Karpas-422 (cell line): ENCODE results near the gene GTPBP6. TPM values are rescaled to one million over a fixed set of nuclear protein-coding genes. Genes with fewer than 3 reads are reported as not detected.
"Not testable (repeated sequence)": the region's sequence is repeated elsewhere in the genome, so short reads cannot be mapped to it uniquely, and the experiment has no call there.

Source experiments
- DNase-seq: peaks from one replicate; pipeline ENCODE4 v3.0.0-alpha.2; 2015
- H2AFZ ChIP-seq: fragments of 200-600 bp; sonication (generic); 2 replicates; pipeline ENCODE4 v1.6.1; 2014; ENCODE audit warnings: antibody characterized with exemption, low read length, mixed read lengths
- H3K27ac ChIP-seq: fragments of 200-600 bp; sonication (generic); 2 replicates; pipeline ENCODE4 v1.5.1; 2014; ENCODE audit warnings: mild to moderate bottlenecking, low read length, moderate library complexity
- H3K27me3 ChIP-seq: fragments of 200-600 bp; sonication (generic); 2 replicates; pipeline ENCODE4 v1.6.1; 2014; ENCODE audit warnings: low read length, mixed read lengths
- H3K36me3 ChIP-seq: fragments of 200-600 bp; sonication (generic); 2 replicates; pipeline ENCODE4 v1.6.1; 2014; ENCODE audit warnings: low read length, mixed read lengths; ENCODE audit not compliant: insufficient read depth
- H3K4me1 ChIP-seq: fragments of 200-600 bp; sonication (generic); 2 replicates; pipeline ENCODE4 v1.6.1; 2014; ENCODE audit warnings: mild to moderate bottlenecking, low read length, mixed read lengths
- H3K4me2 ChIP-seq: fragments of 200-600 bp; sonication (generic); 2 replicates; pipeline ENCODE4 v1.6.1; 2014; ENCODE audit warnings: low read length, low read depth, mild to moderate bottlenecking; ENCODE audit not compliant: poor library complexity, severe bottlenecking
- H3K4me3 ChIP-seq: fragments of 200-600 bp; sonication (generic); 2 replicates; pipeline ENCODE4 v1.5.1; 2014; ENCODE audit warnings: mild to moderate bottlenecking, antibody characterized with exemption, low read length, mixed read lengths
- H3K79me2 ChIP-seq: fragments of 200-600 bp; sonication (generic); 2 replicates; pipeline ENCODE4 v1.6.1; 2014; ENCODE audit warnings: mild to moderate bottlenecking, low read length, mixed read lengths
- H3K9ac ChIP-seq: fragments of 200-600 bp; sonication (generic); 2 replicates; pipeline ENCODE4 v1.6.0; 2014; ENCODE audit warnings: low read length
- H3K9me2 ChIP-seq: fragments of 200-600 bp; sonication (generic), shearing (Covaris generic); replicated peaks from 2 replicates; pipeline ENCODE4 v1.6.0; 2014; ENCODE audit warnings: mild to moderate bottlenecking, low read length, moderate library complexity; ENCODE audit not compliant: insufficient read depth
- H3K9me3 ChIP-seq: fragments of 300-700, 200-600 bp; sonication (generic); 2 replicates; pipeline ENCODE4 v1.6.1; 2014; ENCODE audit warnings: low read length, mixed read lengths
- H4K20me1 ChIP-seq: fragments of 200-600 bp; sonication (generic); 2 replicates; pipeline ENCODE4 v1.6.1; 2014; ENCODE audit warnings: mild to moderate bottlenecking, antibody characterized with exemption, low read length, low read depth; ENCODE audit not compliant: insufficient read depth
- total RNA-seq: library from RNA; depleted of rRNA; stranded (reverse); fragments of >200 nt; shearing (Covaris generic); gene quantifications from 2 replicates; pipeline ENCODE4 v1.2.3, GENCODE V29; 2014; ENCODE audit warnings: low replicate concordance

GTPBP6 gene
- total RNA-seq, 1 experiment from 2014 or later: 19.4 TPM

- Histone ChIP-seq H3K4me1 (no peaks in the 10 kb centered on the region), H3K4me2 (no peak overlapping the region), H3K9ac (no peak overlapping the region), H3K9me3 (no peaks in the 10 kb centered on the region), H4K20me1 (no peaks in the 10 kb centered on the region), H3K4me3 (no peak overlapping the region), H2AFZ (no peak overlapping the region), H3K9me2 (no peaks in the 10 kb centered on the region), H3K79me2 (no peaks in the 10 kb centered on the region), H3K27me3 (no peaks in the 10 kb centered on the region), H3K36me3 (peaks cover 3% of the 10 kb centered on the region; the same call in 1 of the 2 replicates), H3K27ac (no peak overlapping the region)
- DNase-seq: no peak
Measured at GRCh38 chrX:329291-329910, 10.8 kb upstream of the GTPBP6 start.

DNA sequence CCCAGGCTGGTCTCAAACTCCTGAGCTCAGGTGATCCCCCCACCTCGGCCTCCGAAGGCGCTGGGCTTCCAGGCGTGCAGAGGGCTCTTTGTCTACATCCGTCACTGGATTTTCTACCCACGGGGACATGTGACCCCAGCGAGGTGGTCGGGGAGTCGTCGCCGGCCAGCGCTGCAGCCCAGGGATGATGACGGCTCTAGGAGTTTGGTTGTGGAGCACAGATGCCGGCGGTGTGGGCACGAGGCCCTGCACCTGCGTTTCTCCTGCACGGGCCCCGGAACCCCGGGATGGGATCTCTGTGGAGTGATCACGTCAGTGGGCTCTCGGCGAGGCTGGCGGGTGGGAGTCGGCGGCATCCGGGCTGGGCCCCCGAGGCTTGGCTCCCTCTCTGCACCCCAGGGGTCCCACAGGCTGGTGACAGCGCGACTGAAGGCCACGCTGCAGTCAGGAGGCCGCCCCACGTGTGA lies 9.1 kb upstream of the GTPBP6 start:
- H3K9me3 ChIP-seq: no peaks in the 10 kb centered on the region
- H3K27me3 ChIP-seq: no peaks in the 10 kb centered on the region
- no peaks in the 10 kb centered on the region for H4K20me1 ChIP-seq
- no peaks in the 10 kb centered on the region for H3K79me2 ChIP-seq
- no peak overlapping the region for H3K9ac ChIP-seq
- no peak overlapping the region for H3K27ac ChIP-seq
- no peak overlapping the region for H3K4me2 ChIP-seq
- H2AFZ ChIP-seq: no peak overlapping the region
- H3K4me3 ChIP-seq: no peak overlapping the region
- no peaks in the 10 kb centered on the region for H3K9me2 ChIP-seq
- peaks cover 7% of the 10 kb centered on the region for H3K4me1 ChIP-seq
- H3K36me3 ChIP-seq: no peaks in the 10 kb centered on the region; the same call in 1 of the 2 replicates
- DNase-seq: no peak

GRCh38 chrX:324664-325063 lies 6.1 kb upstream of the GTPBP6 start:
- H3K9me2 ChIP-seq, H3K27ac ChIP-seq, H3K9ac ChIP-seq, H2AFZ ChIP-seq, H3K4me2 ChIP-seq, DNase-seq, H3K4me3 ChIP-seq, H3K36me3 ChIP-seq, H3K79me2 ChIP-seq, H4K20me1 ChIP-seq, H3K9me3 ChIP-seq, H3K27me3 ChIP-seq: not testable (repeated sequence)
- peaks cover 18% of the 10 kb centered on the region for H3K4me1 ChIP-seq

- Histone ChIP-seq H3K9me2 (no peaks in the 10 kb centered on the region), H3K27ac (no peak overlapping the region), H3K36me3 (no peaks in the 10 kb centered on the region), H2AFZ (no peak overlapping the region), H3K4me2 (no peak overlapping the region), H3K9me3 (no peaks in the 10 kb centered on the region), H3K79me2 (peaks cover 15% of the 10 kb centered on the region), H4K20me1 (no peaks in the 10 kb centered on the region), H3K4me1 (peaks cover 18% of the 10 kb centered on the region), H3K4me3 (no peak overlapping the region), H3K27me3 (no peaks in the 10 kb centered on the region), H3K9ac (no peak overlapping the region)
- DNase-seq: peak; percentile 81
Measured at GRCh38 chrX:323721-324628, 5.4 kb upstream of the GTPBP6 start.

DNA sequence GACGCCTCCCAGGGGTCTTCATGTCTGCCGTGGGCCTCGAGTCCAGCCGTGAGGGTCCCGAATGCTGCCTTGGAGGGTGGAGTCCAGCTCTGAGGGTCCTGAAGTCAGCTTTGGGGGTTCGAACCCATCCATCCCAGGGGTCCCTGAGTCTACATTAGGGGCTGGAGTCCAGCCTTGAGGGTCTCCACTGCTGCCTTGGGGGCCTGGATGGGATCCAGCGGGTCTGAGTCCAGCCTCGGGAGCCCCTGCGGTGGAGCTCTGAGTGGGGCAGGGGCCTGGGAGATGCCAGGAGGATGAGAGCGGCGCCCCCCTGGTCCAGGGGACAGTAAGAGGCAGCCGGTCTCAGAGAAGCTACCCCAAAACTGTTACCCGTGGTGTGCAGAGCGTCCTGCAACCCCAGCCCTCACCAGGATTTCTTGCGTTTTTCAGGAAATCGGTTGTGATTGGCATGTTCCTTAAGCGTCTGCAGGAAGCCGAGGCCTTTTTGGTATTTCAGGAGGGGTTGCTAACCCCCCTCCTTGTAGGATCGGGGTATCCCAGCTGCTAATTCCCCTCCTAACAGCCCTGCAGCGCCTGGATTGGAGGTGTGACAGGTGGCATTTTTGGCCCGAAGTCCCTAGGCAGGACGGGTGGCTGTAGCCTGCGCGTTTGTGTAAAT lies 1.7 kb upstream of the GTPBP6 start:
- peaks cover 7% of the 10 kb centered on the region; the same call in 1 of the 2 replicates for H4K20me1 ChIP-seq
- H2AFZ ChIP-seq: no peak overlapping the region
- H3K36me3 ChIP-seq: peaks cover 11% of the 10 kb centered on the region
- H3K9me2 ChIP-seq: no peaks in the 10 kb centered on the region
- H3K4me2 ChIP-seq: peak overlapping the region; percentile 69
- H3K27ac ChIP-seq: peak overlapping the region; percentile 87
- no peak for DNase-seq
- H3K4me3 ChIP-seq: peak overlapping the region; percentile 97
- H3K4me1 ChIP-seq: peaks cover 25% of the 10 kb centered on the region
- no peaks in the 10 kb centered on the region for H3K27me3 ChIP-seq
- no peaks in the 10 kb centered on the region for H3K9me3 ChIP-seq
- peak overlapping the region; percentile 100 for H3K9ac ChIP-seq
- H3K79me2 ChIP-seq: peaks cover 28% of the 10 kb centered on the region

GRCh38 chrX:319579-320125 lies 1.1 kb upstream of the GTPBP6 start:
- no peaks in the 10 kb centered on the region for H3K9me3 ChIP-seq
- peak overlapping the region; percentile 87 for H3K27ac ChIP-seq
- no peaks in the 10 kb centered on the region for H3K27me3 ChIP-seq
- H3K4me1 ChIP-seq: peaks cover 25% of the 10 kb centered on the region
- H3K36me3 ChIP-seq: peaks cover 11% of the 10 kb centered on the region
- H2AFZ ChIP-seq: no peak overlapping the region
- H3K9ac ChIP-seq: peak overlapping the region; percentile 100
- H3K4me3 ChIP-seq: peak overlapping the region; percentile 97
- DNase-seq: no peak
- H4K20me1 ChIP-seq: peaks cover 7% of the 10 kb centered on the region; the same call in 1 of the 2 replicates
- peak overlapping the region; percentile 69 for H3K4me2 ChIP-seq
- H3K79me2 ChIP-seq: peaks cover 28% of the 10 kb centered on the region
- no peaks in the 10 kb centered on the region for H3K9me2 ChIP-seq

DNA sequence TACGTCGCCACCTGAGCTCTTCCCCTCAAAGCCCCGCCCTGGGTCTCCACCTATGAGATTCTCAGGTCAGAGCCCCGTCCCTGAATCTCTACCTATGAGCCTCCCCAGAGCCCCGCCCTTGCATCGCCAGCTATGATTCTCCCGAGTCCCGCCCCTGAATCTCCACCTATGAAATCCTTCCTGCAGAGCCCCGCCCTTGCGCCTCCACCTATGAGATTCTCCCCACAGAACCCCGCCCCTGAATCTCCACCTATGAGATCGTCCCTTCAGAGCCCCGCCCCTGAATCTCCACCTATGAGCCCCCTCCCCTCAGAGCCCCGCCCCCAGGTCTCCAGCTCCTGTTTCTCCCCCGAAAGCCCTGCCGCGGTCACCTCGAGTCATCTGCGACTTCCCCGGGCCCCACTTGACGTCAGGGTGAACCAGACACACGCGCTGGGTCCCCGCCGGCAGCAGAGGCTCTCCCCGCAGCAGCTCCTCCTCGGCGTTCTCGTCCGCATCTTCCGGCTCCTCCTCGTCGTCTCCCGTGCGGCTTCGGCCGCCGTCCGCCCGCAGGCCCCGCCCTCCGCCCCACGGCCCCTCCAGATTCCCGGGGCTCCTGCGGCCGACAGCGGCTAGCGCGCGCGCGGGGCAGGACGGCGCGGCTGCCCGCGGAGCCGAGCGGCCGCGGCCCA lies 393 bp downstream of the GTPBP6 start:
- Histone ChIP-seq H3K79me2 (peaks cover 28% of the 10 kb centered on the region), H4K20me1 (peaks cover 7% of the 10 kb centered on the region; the same call in 1 of the 2 replicates), H2AFZ (no peak overlapping the region), H3K36me3 (peaks cover 11% of the 10 kb centered on the region), H3K9ac (peak overlapping the region; percentile 96), H3K27me3 (no peaks in the 10 kb centered on the region), H3K4me3 (peak overlapping the region; percentile 79), H3K27ac (peak overlapping the region; percentile 88), H3K4me1 (peaks cover 23% of the 10 kb centered on the region), H3K9me3 (no peaks in the 10 kb centered on the region), H3K9me2 (no peaks in the 10 kb centered on the region), H3K4me2 (peak overlapping the region; percentile 72)
- peak; percentile 100 for DNase-seq
